ENCODE measurements around the gene PRPSAP2. TPM values are rescaled to one million over a fixed set of nuclear protein-coding genes. Genes with fewer than 3 reads are reported as not detected.

PRPSAP2 gene
- total and polyA plus RNA-seq, 2 of the 4 experiments (the other 2 are of a cell fraction), result 22.9 to 28.1 TPM

DNA sequence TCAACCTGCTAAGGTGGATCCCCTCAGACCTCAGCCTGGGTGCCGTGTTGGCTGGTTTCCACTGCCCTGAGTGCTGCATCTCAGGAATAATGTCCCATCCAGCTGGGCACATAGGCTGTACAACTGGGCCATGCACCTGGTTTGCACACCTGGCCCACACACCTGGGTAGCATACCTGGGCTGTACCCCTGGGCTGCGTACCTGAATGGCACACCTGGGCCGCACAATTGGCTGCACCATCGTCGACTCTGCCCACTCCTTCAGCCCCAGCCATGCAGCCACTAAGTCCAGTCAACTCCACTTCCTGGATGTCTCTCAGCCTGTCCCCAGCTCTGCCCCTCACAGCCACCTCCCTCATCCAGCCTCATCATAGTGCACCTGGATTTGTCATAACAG lies 101.9 kb downstream of the PRPSAP2 start:
- H2BK15ac ChIP-seq (ENCODE audit: low read depth, low read length), result no peak overlapping the region
- in situ Hi-C loops (cut with MboI; ENCODE audit: low sequenced_read_pairs) (no loop called here), dilution Hi-C loops (cut with HindIII; ENCODE audit: low sequenced_read_pairs, unreplicated experiment) (no loop called here), intact Hi-C loops (cut with micrococcal nuclease) (loop anchor here (2.0 kb wide), 1 partner anchor 45 kb away; the partner anchor contains the start of gene FAM83G)
- H3K4me3 ChIP-seq (ENCODE audit: insufficient read depth, low read depth, low read length), result no peak overlapping the region
- DNase-seq, result no peak
- no peak overlapping the region for H4K8ac ChIP-seq (ENCODE audit: low read depth in 2 of 2, low read length in 2 of 2)
- no peak overlapping the region for H2AFZ ChIP-seq (replicated peaks; ENCODE audit: low read length, poor library complexity)
- H4K91ac ChIP-seq (ENCODE audit: insufficient read depth, low read depth, low read length), result no peak overlapping the region
- H2BK20ac ChIP-seq (ENCODE audit: low read depth, low read length), result no peak overlapping the region
- no peak overlapping the region for H3K23ac ChIP-seq (ENCODE audit: low read depth, low read length)
- no peaks in the 10 kb centered on the region for H3K36me3 ChIP-seq (ENCODE audit: control insufficient read depth, insufficient read depth, low read length)
- no peaks in the 10 kb centered on the region; a peak in 1 of 4 replicates for H3K79me1 ChIP-seq (ENCODE audit: low read depth in 1 of 2, low read length in 2 of 2)
- no peak overlapping the region for H3K27ac ChIP-seq (ENCODE audit: insufficient read depth, low read length)
- H2AK9ac ChIP-seq (replicated peaks; ENCODE audit: low read depth, low read length, poor library complexity), result no peak overlapping the region
- no peak overlapping the region for H2AK5ac ChIP-seq (ENCODE audit: low read depth, low read length)
- TF ChIP-seq, protein P1, sequence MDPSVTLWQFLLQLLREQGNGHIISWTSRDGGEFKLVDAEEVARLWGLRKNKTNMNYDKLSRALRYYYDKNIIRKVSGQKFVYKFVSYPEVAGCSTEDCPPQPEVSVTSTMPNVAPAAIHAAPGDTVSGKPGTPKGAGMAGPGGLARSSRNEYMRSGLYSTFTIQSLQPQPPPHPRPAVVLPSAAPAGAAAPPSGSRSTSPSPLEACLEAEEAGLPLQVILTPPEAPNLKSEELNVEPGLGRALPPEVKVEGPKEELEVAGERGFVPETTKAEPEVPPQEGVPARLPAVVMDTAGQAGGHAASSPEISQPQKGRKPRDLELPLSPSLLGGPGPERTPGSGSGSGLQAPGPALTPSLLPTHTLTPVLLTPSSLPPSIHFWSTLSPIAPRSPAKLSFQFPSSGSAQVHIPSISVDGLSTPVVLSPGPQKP (IDR thresholded peaks at IDR 0.05; ENCODE audit: borderline replicate concordance, low read depth, low read length), result no peak
- no peak for TF ChIP-seq BHLHE40 (IDR thresholded peaks at IDR 0.05; ENCODE audit: low read depth, low read length)
- TF ChIP-seq CEBPB (IDR thresholded peaks at IDR 0.05; ENCODE audit: low read depth, low read length), result no peak
- no peak for TF ChIP-seq MXI1 (IDR thresholded peaks at IDR 0.05; ENCODE audit: borderline replicate concordance, low read depth, low read length)
- no peak for TF ChIP-seq MAFK (IDR thresholded peaks at IDR 0.05; ENCODE audit: low read depth, low read length)
- TF ChIP-seq, protein P2, sequence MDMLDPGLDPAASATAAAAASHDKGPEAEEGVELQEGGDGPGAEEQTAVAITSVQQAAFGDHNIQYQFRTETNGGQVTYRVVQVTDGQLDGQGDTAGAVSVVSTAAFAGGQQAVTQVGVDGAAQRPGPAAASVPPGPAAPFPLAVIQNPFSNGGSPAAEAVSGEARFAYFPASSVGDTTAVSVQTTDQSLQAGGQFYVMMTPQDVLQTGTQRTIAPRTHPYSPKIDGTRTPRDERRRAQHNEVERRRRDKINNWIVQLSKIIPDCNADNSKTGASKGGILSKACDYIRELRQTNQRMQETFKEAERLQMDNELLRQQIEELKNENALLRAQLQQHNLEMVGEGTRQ (IDR thresholded peaks at IDR 0.05; ENCODE audit: low read depth, low read length), result no peak
- TF ChIP-seq MAZ (IDR thresholded peaks at IDR 0.05; ENCODE audit: borderline replicate concordance, low read depth, low read length), result no peak
- TF ChIP-seq RFX5 (IDR thresholded peaks at IDR 0.05; ENCODE audit: low read depth, low read length), result no peak
- TF ChIP-seq RAD21 (IDR thresholded peaks at IDR 0.05; ENCODE audit: low read length), result no peak
- TF ChIP-seq SMC3 (IDR thresholded peaks at IDR 0.05; ENCODE audit: low read depth, low read length), result no peak
- TF ChIP-seq RCOR1 (IDR thresholded peaks at IDR 0.05; ENCODE audit: insufficient replicate concordance, low read length), result no peak
- TF ChIP-seq POLR2A (IDR thresholded peaks at IDR 0.05; ENCODE audit: low read depth, low read length), result no peak
- TF ChIP-seq, protein P3, sequence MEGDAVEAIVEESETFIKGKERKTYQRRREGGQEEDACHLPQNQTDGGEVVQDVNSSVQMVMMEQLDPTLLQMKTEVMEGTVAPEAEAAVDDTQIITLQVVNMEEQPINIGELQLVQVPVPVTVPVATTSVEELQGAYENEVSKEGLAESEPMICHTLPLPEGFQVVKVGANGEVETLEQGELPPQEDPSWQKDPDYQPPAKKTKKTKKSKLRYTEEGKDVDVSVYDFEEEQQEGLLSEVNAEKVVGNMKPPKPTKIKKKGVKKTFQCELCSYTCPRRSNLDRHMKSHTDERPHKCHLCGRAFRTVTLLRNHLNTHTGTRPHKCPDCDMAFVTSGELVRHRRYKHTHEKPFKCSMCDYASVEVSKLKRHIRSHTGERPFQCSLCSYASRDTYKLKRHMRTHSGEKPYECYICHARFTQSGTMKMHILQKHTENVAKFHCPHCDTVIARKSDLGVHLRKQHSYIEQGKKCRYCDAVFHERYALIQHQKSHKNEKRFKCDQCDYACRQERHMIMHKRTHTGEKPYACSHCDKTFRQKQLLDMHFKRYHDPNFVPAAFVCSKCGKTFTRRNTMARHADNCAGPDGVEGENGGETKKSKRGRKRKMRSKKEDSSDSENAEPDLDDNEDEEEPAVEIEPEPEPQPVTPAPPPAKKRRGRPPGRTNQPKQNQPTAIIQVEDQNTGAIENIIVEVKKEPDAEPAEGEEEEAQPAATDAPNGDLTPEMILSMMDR (conservative IDR thresholded peaks at IDR 0.05; ENCODE audit: low read depth, low read length), result no peak
- no peak for TF ChIP-seq NFE2L2 (IDR thresholded peaks at IDR 0.05; ENCODE audit: low read depth, low read length)
- TF ChIP-seq CHD1 (IDR thresholded peaks at IDR 0.05; ENCODE audit: low read depth, low read length), result no peak
- no peak for TF ChIP-seq FOS (IDR thresholded peaks at IDR 0.05; ENCODE audit: low read depth, low read length)
- WGBS, 2 experiments (ENCODE audit: extremely low coverage in 2 of 2, insufficient read length in 1 of 2), result 98% methylated on average over 5 of the region's 5 CpGs; no CpG with 5 or more reads in 1 of the 2 experiments
- H3K27me3 ChIP-seq (ENCODE audit: control insufficient read depth, insufficient read depth, low read length), result no peaks in the 10 kb centered on the region
- no peak overlapping the region for H3K18ac ChIP-seq (ENCODE audit: low read depth, low read length)
- no peak overlapping the region for H4K5ac ChIP-seq (ENCODE audit: low read depth, low read length)
- no peaks in the 10 kb centered on the region for H3K9me3 ChIP-seq (ENCODE audit: control insufficient read depth, insufficient read depth, low read length)
- peaks cover 4% of the 10 kb centered on the region; the same call in 1 of the 2 replicates for H3K9me1 ChIP-seq (ENCODE audit: insufficient read depth, low read length)
- no peak overlapping the region for H3K14ac ChIP-seq (replicated peaks; ENCODE audit: low read depth, low read length)
- no TSS peak for BruUV-seq (replicated peaks)
- H3K4me1 ChIP-seq (ENCODE audit: control insufficient read depth, insufficient read depth, low read length), result peaks cover 12% of the 10 kb centered on the region
- ChIA-PET CTCF (no interaction called here), POLR2A (ENCODE audit: unreplicated experiment) (no interaction called here)
- H2BK5ac ChIP-seq (ENCODE audit: low read depth, low read length, poor library complexity, severe bottlenecking), result no peak overlapping the region
- H3K4me2 ChIP-seq (ENCODE audit: low read depth, low read length), result no peak overlapping the region
- H3K9ac ChIP-seq (ENCODE audit: low read depth, low read length), result no peak overlapping the region
- no peak overlapping the region for H2BK120ac ChIP-seq (ENCODE audit: low read depth, low read length)
- no peaks in the 10 kb centered on the region for H4K20me1 ChIP-seq (ENCODE audit: insufficient read depth, low read length)
- no peak for ATAC-seq (ENCODE audit: low read depth)
- no peak overlapping the region for H3K4ac ChIP-seq (ENCODE audit: low read depth, low read length)
- no peak overlapping the region for H3K56ac ChIP-seq (ENCODE audit: extremely low read depth, insufficient read depth, low read length)
